Measurements from ENCODE around the gene CDYL. TPM values are rescaled to one million over a fixed set of nuclear protein-coding genes. Genes with fewer than 3 reads are reported as not detected.

CDYL gene
- total and polyA plus RNA-seq, 4 donors = 3.3 to 25.4 (median 11.0) TPM

DNA sequence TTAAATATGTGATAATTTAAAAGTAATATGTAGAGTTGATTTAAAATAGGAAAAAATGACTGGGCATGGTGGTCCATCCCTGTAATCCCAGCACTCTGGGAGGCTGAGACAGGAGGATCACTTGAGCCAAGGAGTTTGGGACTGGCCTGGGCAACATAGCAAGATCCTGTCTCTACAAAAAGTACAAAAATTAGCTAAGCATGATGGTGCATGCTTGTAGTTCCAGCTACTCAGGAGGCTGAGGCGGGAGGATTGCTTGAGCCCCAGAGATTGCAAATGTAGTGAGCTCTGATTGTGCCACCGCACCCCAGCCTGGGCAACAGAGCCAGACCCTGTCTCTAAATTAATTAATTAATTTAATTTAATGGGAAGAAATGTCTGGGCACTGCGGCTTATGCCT, 44.2 kb upstream of the CDYL start (continued):
- TF ChIP-seq, protein P1, sequence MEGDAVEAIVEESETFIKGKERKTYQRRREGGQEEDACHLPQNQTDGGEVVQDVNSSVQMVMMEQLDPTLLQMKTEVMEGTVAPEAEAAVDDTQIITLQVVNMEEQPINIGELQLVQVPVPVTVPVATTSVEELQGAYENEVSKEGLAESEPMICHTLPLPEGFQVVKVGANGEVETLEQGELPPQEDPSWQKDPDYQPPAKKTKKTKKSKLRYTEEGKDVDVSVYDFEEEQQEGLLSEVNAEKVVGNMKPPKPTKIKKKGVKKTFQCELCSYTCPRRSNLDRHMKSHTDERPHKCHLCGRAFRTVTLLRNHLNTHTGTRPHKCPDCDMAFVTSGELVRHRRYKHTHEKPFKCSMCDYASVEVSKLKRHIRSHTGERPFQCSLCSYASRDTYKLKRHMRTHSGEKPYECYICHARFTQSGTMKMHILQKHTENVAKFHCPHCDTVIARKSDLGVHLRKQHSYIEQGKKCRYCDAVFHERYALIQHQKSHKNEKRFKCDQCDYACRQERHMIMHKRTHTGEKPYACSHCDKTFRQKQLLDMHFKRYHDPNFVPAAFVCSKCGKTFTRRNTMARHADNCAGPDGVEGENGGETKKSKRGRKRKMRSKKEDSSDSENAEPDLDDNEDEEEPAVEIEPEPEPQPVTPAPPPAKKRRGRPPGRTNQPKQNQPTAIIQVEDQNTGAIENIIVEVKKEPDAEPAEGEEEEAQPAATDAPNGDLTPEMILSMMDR (IDR thresholded peaks at IDR 0.05; ENCODE audit: low read depth, low read length, missing input control) = no peak
- TF ChIP-seq RAD21 (IDR thresholded peaks at IDR 0.05) = no peak
- TF ChIP-seq, protein P2, sequence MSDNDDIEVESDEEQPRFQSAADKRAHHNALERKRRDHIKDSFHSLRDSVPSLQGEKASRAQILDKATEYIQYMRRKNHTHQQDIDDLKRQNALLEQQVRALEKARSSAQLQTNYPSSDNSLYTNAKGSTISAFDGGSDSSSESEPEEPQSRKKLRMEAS (IDR thresholded peaks at IDR 0.05) = no peak
- TF ChIP-seq HNF4G (IDR thresholded peaks at IDR 0.05) = no peak
- TF ChIP-seq EGR1 (IDR thresholded peaks at IDR 0.05; ENCODE audit: low read depth in 2 of 2) = no peak

DNA sequence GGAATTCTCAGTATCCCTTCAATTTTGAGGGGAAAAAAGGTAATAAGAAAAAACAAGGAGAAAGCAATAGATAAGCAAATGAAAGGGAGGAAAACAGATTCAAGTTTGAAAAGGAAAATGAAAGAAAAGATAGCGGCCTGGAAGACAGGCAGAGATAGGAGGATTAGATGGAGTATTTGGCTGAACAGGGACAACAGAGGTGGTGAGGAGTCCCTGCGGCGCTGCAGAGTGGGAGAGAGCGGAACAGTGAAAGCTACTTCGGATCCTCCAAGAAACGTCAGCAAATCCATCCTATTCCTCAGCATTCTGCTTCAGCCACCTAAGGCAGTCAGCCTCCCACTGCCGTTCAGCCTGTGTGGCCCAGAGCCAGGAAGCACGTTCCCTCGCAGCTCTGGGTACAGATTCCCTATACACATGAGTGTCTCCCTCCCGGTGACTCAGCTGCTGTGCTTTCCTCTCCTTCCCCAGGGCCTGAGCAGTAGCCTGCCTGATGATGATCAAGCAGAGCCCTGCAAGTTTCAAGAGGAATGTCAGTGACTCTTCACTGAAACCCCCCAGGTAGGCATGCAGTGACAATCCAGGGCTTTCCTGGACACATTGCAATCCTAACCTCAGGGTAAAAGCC, 43.4 kb upstream of the CDYL start:
- DNase-seq (ENCODE audit: low spot score) = peak; percentile 56
- peaks cover 0 to 6% (median 0%) of the 10 kb centered on the region in 4 donors for H3K27me3 ChIP-seq (ENCODE audit: control insufficient read depth in 4 of 4, insufficient read depth in 4 of 4, low read length in 3 of 4)
- no peaks in the 10 kb centered on the region for H3K9me3 ChIP-seq (ENCODE audit: control insufficient read depth in 4 of 4, low read length in 3 of 4)
- WGBS = 31% methylated on average over 10 of the region's 10 CpGs
- no peaks in the 10 kb centered on the region for H3K36me3 ChIP-seq (ENCODE audit: control insufficient read depth in 4 of 4, insufficient read depth in 3 of 4, low read depth in 1 of 4, low read length in 3 of 4)
- peaks cover 0 to 5% (median 2%) of the 10 kb centered on the region in 4 donors for H3K4me1 ChIP-seq (ENCODE audit: control insufficient read depth in 4 of 4, insufficient read depth in 4 of 4, low read length in 3 of 4)
- peak overlapping the region in 1 of 3 donors; percentile 20 for H3K4me3 ChIP-seq (ENCODE audit: low read depth in 1 of 3, low read length in 3 of 3)
- TF ChIP-seq YY1 (IDR thresholded peaks at IDR 0.05) (no peak), FOXA2 (IDR thresholded peaks at IDR 0.05) (no peak), SP1 (IDR thresholded peaks at IDR 0.05) (no peak)
- H3K27ac ChIP-seq (ENCODE audit: low read depth in 1 of 2, low read length in 2 of 2) = no peak overlapping the region
- peak overlapping the region in 1 of 2 donors; percentile 6 for H3K9ac ChIP-seq (ENCODE audit: low read depth in 1 of 2, low read length in 2 of 2)

DNA sequence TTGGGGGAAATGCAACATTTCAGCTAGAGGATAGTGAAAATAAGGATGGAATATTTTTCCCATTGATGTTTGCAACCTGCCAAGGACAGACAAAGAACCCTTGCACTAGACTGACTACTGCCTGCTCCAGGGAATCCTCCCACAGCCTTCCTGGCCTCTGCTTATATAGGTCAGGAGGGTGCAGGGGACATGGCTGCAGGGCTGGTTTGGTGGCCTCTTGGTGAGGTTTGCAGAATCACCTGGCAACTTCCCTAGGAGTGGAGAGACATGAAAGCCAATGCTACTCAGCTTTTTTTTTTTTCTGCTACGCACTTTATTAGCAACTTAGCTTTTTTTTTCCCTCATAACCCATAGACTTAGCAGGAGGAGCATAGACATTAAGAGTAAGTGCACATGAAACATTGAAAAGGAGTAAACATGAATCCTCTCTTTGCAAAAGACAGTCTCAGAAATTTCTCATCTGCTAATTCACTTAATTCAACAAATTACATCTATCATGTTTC, 39.8 kb upstream of the CDYL start:
- peaks cover 0 to 6% (median 0%) of the 10 kb centered on the region in 4 donors for H3K27me3 ChIP-seq (ENCODE audit: control insufficient read depth in 4 of 4, insufficient read depth in 4 of 4, low read length in 3 of 4)

DNA sequence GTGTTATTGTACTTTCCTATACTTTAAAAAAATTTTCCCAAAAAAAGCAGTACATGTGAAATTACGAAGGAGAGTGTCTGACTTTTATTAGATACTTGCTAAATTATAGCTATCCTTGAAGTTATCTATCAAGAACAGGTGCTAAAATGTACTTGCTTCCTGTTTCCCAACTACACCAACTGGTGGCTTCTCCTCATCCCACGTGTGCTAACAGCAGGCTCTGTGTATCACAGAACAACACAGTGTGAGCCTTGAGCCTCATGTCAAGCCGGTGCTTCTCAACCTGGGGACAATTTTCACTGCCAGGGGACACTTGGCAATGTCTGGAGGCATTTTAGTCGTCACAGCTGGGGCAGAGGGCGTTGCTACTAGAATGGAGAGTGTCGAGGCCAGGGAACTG, 36.2 kb upstream of the CDYL start:
- no peaks in the 10 kb centered on the region for H3K36me3 ChIP-seq (ENCODE audit: control insufficient read depth in 4 of 4, insufficient read depth in 3 of 4, low read depth in 1 of 4, low read length in 3 of 4)
- no peaks in the 10 kb centered on the region for H3K4me1 ChIP-seq (ENCODE audit: control insufficient read depth in 4 of 4, insufficient read depth in 4 of 4, low read length in 3 of 4)
- no peak for DNase-seq (ENCODE audit: low spot score)
- peaks cover 0 to 1% (median 0%) of the 10 kb centered on the region in 4 donors for H3K9me3 ChIP-seq (ENCODE audit: control insufficient read depth in 4 of 4, low read length in 3 of 4)
- no peak overlapping the region for H3K9ac ChIP-seq (ENCODE audit: low read depth in 1 of 2, low read length in 2 of 2)
- no peak overlapping the region for H3K4me3 ChIP-seq (ENCODE audit: low read depth in 1 of 3, low read length in 3 of 3)
- no peaks in the 10 kb centered on the region for H3K27me3 ChIP-seq (ENCODE audit: control insufficient read depth in 4 of 4, insufficient read depth in 4 of 4, low read length in 3 of 4)
- no peak overlapping the region for H3K27ac ChIP-seq (ENCODE audit: low read depth in 1 of 2, low read length in 2 of 2)
- 63% methylated on average over 6 of the region's 6 CpGs for WGBS
- TF ChIP-seq EGR1 (IDR thresholded peaks at IDR 0.05; ENCODE audit: low read depth in 2 of 2) = no peak
- TF ChIP-seq FOXA2 (IDR thresholded peaks at IDR 0.05) = no peak
- TF ChIP-seq, protein P3, sequence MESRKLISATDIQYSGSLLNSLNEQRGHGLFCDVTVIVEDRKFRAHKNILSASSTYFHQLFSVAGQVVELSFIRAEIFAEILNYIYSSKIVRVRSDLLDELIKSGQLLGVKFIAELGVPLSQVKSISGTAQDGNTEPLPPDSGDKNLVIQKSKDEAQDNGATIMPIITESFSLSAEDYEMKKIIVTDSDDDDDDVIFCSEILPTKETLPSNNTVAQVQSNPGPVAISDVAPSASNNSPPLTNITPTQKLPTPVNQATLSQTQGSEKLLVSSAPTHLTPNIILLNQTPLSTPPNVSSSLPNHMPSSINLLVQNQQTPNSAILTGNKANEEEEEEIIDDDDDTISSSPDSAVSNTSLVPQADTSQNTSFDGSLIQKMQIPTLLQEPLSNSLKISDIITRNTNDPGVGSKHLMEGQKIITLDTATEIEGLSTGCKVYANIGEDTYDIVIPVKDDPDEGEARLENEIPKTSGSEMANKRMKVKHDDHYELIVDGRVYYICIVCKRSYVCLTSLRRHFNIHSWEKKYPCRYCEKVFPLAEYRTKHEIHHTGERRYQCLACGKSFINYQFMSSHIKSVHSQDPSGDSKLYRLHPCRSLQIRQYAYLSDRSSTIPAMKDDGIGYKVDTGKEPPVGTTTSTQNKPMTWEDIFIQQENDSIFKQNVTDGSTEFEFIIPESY (IDR thresholded peaks at IDR 0.05) = no peak
- no peak for TF ChIP-seq TAF1 (conservative IDR thresholded peaks at IDR 0.05)
- TF ChIP-seq, protein P4, sequence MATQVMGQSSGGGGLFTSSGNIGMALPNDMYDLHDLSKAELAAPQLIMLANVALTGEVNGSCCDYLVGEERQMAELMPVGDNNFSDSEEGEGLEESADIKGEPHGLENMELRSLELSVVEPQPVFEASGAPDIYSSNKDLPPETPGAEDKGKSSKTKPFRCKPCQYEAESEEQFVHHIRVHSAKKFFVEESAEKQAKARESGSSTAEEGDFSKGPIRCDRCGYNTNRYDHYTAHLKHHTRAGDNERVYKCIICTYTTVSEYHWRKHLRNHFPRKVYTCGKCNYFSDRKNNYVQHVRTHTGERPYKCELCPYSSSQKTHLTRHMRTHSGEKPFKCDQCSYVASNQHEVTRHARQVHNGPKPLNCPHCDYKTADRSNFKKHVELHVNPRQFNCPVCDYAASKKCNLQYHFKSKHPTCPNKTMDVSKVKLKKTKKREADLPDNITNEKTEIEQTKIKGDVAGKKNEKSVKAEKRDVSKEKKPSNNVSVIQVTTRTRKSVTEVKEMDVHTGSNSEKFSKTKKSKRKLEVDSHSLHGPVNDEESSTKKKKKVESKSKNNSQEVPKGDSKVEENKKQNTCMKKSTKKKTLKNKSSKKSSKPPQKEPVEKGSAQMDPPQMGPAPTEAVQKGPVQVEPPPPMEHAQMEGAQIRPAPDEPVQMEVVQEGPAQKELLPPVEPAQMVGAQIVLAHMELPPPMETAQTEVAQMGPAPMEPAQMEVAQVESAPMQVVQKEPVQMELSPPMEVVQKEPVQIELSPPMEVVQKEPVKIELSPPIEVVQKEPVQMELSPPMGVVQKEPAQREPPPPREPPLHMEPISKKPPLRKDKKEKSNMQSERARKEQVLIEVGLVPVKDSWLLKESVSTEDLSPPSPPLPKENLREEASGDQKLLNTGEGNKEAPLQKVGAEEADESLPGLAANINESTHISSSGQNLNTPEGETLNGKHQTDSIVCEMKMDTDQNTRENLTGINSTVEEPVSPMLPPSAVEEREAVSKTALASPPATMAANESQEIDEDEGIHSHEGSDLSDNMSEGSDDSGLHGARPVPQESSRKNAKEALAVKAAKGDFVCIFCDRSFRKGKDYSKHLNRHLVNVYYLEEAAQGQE (IDR thresholded peaks at IDR 0.05) = no peak
- TF ChIP-seq, protein P2 (IDR thresholded peaks at IDR 0.05) = no peak
- no peak for TF ChIP-seq GABPA (IDR thresholded peaks at IDR 0.05 in 1 of 2, conservative IDR thresholded peaks at IDR 0.05 in 1 of 2)
- no peak for TF ChIP-seq NR2F2 (IDR thresholded peaks at IDR 0.05)
- TF ChIP-seq RXRA (IDR thresholded peaks at IDR 0.05) = no peak
- no peak for TF ChIP-seq HNF4A (conservative IDR thresholded peaks at IDR 0.05)
- TF ChIP-seq FOXA1 (IDR thresholded peaks at IDR 0.05) = no peak
- no peak for TF ChIP-seq HNF4G (IDR thresholded peaks at IDR 0.05)
- no peak for TF ChIP-seq RAD21 (IDR thresholded peaks at IDR 0.05)

More for the DNA sequence above, 39.8 kb upstream of the CDYL start:
- H3K4me1 ChIP-seq (ENCODE audit: control insufficient read depth in 4 of 4, insufficient read depth in 4 of 4, low read length in 3 of 4) = peaks cover 0 to 5% (median 2%) of the 10 kb centered on the region in 4 donors
- no peak overlapping the region for H3K27ac ChIP-seq (ENCODE audit: low read depth in 1 of 2, low read length in 2 of 2)
- H3K9ac ChIP-seq (ENCODE audit: low read depth in 1 of 2, low read length in 2 of 2) = no peak overlapping the region
- no peak for DNase-seq (ENCODE audit: low spot score)
- no peaks in the 10 kb centered on the region for H3K36me3 ChIP-seq (ENCODE audit: control insufficient read depth in 4 of 4, insufficient read depth in 3 of 4, low read depth in 1 of 4, low read length in 3 of 4)
- H3K4me3 ChIP-seq (ENCODE audit: low read depth in 1 of 3, low read length in 3 of 3) = no peak overlapping the region
- H3K9me3 ChIP-seq (ENCODE audit: control insufficient read depth in 4 of 4, low read length in 3 of 4) = no peaks in the 10 kb centered on the region
- no peak for TF ChIP-seq FOXA1 (IDR thresholded peaks at IDR 0.05)
- WGBS = 76% methylated on average over 1 of the region's 1 CpG

Measured in liver (tissue), 9 donors.